GM19193 (cell line): Measurements from ENCODE around the gene CNIH2.

Source experiments
- POLR2A ChIP-seq: IDR thresholded peaks from 4 replicates; pipeline ENCODE4 v1.6.1; 2011; ENCODE audit not compliant: insufficient read depth, insufficient read length; ENCODE audit errors: extremely low read depth

CNIH2 gene

GRCh38 chr11:66312549-66313320 lies 34.8 kb downstream of the CNIH2 start:
- TF ChIP-seq POLR2A: peak; percentile 22

GRCh38 chr11:66313321-66314185 lies 35.6 kb downstream of the CNIH2 start:
- TF ChIP-seq POLR2A: no peak

- no peak for TF ChIP-seq POLR2A
Measured at GRCh38 chr11:66314186-66314501, 36.2 kb downstream of the CNIH2 start.

GRCh38 chr11:66314561-66315497 lies 36.9 kb downstream of the CNIH2 start:
- TF ChIP-seq POLR2A: no peak

- no peak for TF ChIP-seq POLR2A
Measured at GRCh38 chr11:66315498-66315885, 37.5 kb downstream of the CNIH2 start.

- TF ChIP-seq POLR2A: no peak
Measured at GRCh38 chr11:66315921-66316811, 38.2 kb downstream of the CNIH2 start.

- TF ChIP-seq POLR2A: no peak
Measured at GRCh38 chr11:66316849-66317251, 38.9 kb downstream of the CNIH2 start, which contains the start of gene CD248. TSS of gene CD248 (minus strand) at chr11:66317044. CDS start at chr11:66317027, 17 bp downstream.

- peak; percentile 14 for TF ChIP-seq POLR2A
Measured at GRCh38 chr11:66317322-66317722, 39.3 kb downstream of the CNIH2 start.

GRCh38 chr11:66317723-66318599 lies 40.0 kb downstream of the CNIH2 start:
- peak; percentile 38 for TF ChIP-seq POLR2A

GRCh38 chr11:66318600-66318970 lies 40.6 kb downstream of the CNIH2 start:
- no peak for TF ChIP-seq POLR2A

- TF ChIP-seq POLR2A: no peak
Measured at GRCh38 chr11:66321606-66322005, 43.6 kb downstream of the CNIH2 start.

- TF ChIP-seq POLR2A: no peak
Measured at GRCh38 chr11:66322732-66323427, 44.9 kb downstream of the CNIH2 start.
